ENCODE results near the gene CACNA1C. TPM values are rescaled to one million over a fixed set of nuclear protein-coding genes. Genes with fewer than 3 reads are reported as not detected.

Gene CACNA1C
- total and polyA plus RNA-seq, 2 donors (not counting 1 experiment from before 2014, with no cell fraction given), result 7.6 to 11.4 TPM

DNA sequence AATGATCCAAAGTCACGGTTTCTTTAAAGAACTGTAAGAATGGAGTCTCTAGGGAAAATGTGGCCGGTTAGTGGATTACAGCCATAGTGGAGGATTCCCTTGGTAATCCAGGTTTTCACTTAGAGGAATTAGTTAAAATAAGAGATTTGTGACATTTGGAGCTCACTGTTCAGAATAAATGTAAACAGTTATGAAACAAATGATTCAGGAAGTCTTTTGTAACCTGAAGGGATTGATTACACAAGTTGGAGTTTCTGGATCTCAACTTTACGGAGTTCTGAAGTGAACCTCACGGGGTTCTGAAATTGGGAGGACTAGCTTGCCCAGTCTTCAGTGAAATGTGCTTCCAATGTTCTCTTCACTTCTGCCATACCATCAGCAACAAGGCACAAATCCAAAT is 507.6 kb downstream of the CACNA1C start:
- no peak for TF ChIP-seq EZH2 (IDR thresholded peaks at IDR 0.05; ENCODE audit: low read length, missing control alignments)
- no peak for TF ChIP-seq CTCF (conservative IDR thresholded peaks at IDR 0.05 in 1 of 2, IDR thresholded peaks at IDR 0.05 in 1 of 2; ENCODE audit: low read depth in 1 of 2, low read length in 2 of 2)
- no peak overlapping the region for H3K4me3 ChIP-seq (replicated peaks in 1 of 4; ENCODE audit: control extremely low read depth in 1 of 4, insufficient read depth in 1 of 4, low read depth in 3 of 4, low read length in 4 of 4)
- DNase-seq (ENCODE audit: low read depth in 2 of 2), result no peak

GRCh38 chr12:2561367-2561766 is 508.6 kb downstream of the CACNA1C start:
- Histone ChIP-seq H3K9ac (ENCODE audit: insufficient read depth, low read length) (no peak overlapping the region), H3K4me2 (ENCODE audit: extremely low read depth, insufficient read depth, low read length) (no peak overlapping the region), H3K9me3 (ENCODE audit: control insufficient read depth, insufficient read depth, low read depth, low read length) (no peaks in the 10 kb centered on the region), H3K27ac (ENCODE audit: insufficient read depth, low read length) (no peak overlapping the region), H3K79me2 (ENCODE audit: control insufficient read depth, insufficient read depth, low read length) (no peaks in the 10 kb centered on the region), H4K20me1 (ENCODE audit: control insufficient read depth, extremely low read depth, insufficient read depth, low read length) (no peaks in the 10 kb centered on the region), H3K27me3 (ENCODE audit: control insufficient read depth, insufficient read depth, low read length) (no peaks in the 10 kb centered on the region), H3K36me3 (ENCODE audit: control insufficient read depth, insufficient read depth, low read length) (no peaks in the 10 kb centered on the region), H3K4me3 (replicated peaks in 1 of 4; ENCODE audit: control extremely low read depth in 1 of 4, insufficient read depth in 1 of 4, low read depth in 3 of 4, low read length in 4 of 4) (no peak overlapping the region), H3K4me1 (ENCODE audit: control insufficient read depth, extremely low read depth, insufficient read depth, low read length) (no peaks in the 10 kb centered on the region), H2AFZ (ENCODE audit: low read length) (no peak overlapping the region)
- no peak for DNase-seq (ENCODE audit: low read depth in 2 of 2)
- TF ChIP-seq EZH2 (IDR thresholded peaks at IDR 0.05; ENCODE audit: low read length, missing control alignments), result no peak
- TF ChIP-seq CTCF (conservative IDR thresholded peaks at IDR 0.05 in 1 of 2, IDR thresholded peaks at IDR 0.05 in 1 of 2; ENCODE audit: low read depth in 1 of 2, low read length in 2 of 2), result no peak

More for the DNA sequence above, 507.6 kb downstream of the CACNA1C start:
- Histone ChIP-seq H4K20me1 (ENCODE audit: control insufficient read depth, extremely low read depth, insufficient read depth, low read length) (no peaks in the 10 kb centered on the region), H3K79me2 (ENCODE audit: control insufficient read depth, insufficient read depth, low read length) (no peaks in the 10 kb centered on the region), H3K9me3 (ENCODE audit: control insufficient read depth, insufficient read depth, low read depth, low read length) (no peaks in the 10 kb centered on the region), H3K4me1 (ENCODE audit: control insufficient read depth, extremely low read depth, insufficient read depth, low read length) (no peaks in the 10 kb centered on the region), H2AFZ (ENCODE audit: low read length) (no peak overlapping the region), H3K27ac (ENCODE audit: insufficient read depth, low read length) (no peak overlapping the region), H3K36me3 (ENCODE audit: control insufficient read depth, insufficient read depth, low read length) (no peaks in the 10 kb centered on the region), H3K4me2 (ENCODE audit: extremely low read depth, insufficient read depth, low read length) (no peak overlapping the region), H3K27me3 (ENCODE audit: control insufficient read depth, insufficient read depth, low read length) (no peaks in the 10 kb centered on the region), H3K9ac (ENCODE audit: insufficient read depth, low read length) (no peak overlapping the region)

DNA sequence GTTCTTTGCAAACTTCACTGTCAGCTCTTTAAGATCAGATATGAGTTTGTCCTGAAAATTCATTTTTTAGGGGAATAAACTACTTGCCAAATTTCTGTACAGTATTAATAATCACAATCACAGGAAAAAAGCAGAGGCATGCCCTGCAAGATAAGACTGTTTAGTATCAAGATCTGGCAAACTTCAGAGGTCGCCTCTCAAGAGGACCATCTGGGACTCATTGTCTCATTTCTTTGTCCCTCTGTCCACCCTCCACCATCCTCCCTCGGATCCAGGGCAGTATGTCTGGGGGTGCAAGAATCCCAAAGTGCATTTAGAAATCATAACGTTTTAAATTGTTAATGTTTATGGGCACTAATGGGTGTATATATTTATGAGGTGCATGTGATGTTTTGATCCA is 509.6 kb downstream of the CACNA1C start:
- no peak overlapping the region for H3K4me3 ChIP-seq (replicated peaks in 1 of 4; ENCODE audit: control extremely low read depth in 1 of 4, insufficient read depth in 1 of 4, low read depth in 3 of 4, low read length in 4 of 4)
- no peak overlapping the region for H2AFZ ChIP-seq (ENCODE audit: low read length)
- no peak for DNase-seq (ENCODE audit: low read depth in 2 of 2)
- H3K9me3 ChIP-seq (ENCODE audit: control insufficient read depth, insufficient read depth, low read depth, low read length), result no peaks in the 10 kb centered on the region
- H3K9ac ChIP-seq (ENCODE audit: insufficient read depth, low read length), result no peak overlapping the region
- H3K27ac ChIP-seq (ENCODE audit: insufficient read depth, low read length), result no peak overlapping the region
- H4K20me1 ChIP-seq (ENCODE audit: control insufficient read depth, extremely low read depth, insufficient read depth, low read length), result no peaks in the 10 kb centered on the region
- no peaks in the 10 kb centered on the region for H3K36me3 ChIP-seq (ENCODE audit: control insufficient read depth, insufficient read depth, low read length)
- no peaks in the 10 kb centered on the region for H3K27me3 ChIP-seq (ENCODE audit: control insufficient read depth, insufficient read depth, low read length)
- H3K79me2 ChIP-seq (ENCODE audit: control insufficient read depth, insufficient read depth, low read length), result no peaks in the 10 kb centered on the region
- TF ChIP-seq EZH2 (IDR thresholded peaks at IDR 0.05; ENCODE audit: low read length, missing control alignments) (no peak), CTCF (conservative IDR thresholded peaks at IDR 0.05 in 1 of 2, IDR thresholded peaks at IDR 0.05 in 1 of 2; ENCODE audit: low read depth in 1 of 2, low read length in 2 of 2) (no peak)
- no peaks in the 10 kb centered on the region for H3K4me1 ChIP-seq (ENCODE audit: control insufficient read depth, extremely low read depth, insufficient read depth, low read length)
- H3K4me2 ChIP-seq (ENCODE audit: extremely low read depth, insufficient read depth, low read length), result no peak overlapping the region
